Tibial nerve (tissue), 4 donors: ENCODE results near the gene PRKAG3.

Source experiments
- CTCF ChIP-seq, 5 experiments: fragments of 200-600 bp in 3 of 5; fragments of 450-650 bp in 2 of 5; sonication (generic) in 3 of 5; IDR thresholded peaks; one replicate each; pipeline ENCODE4 v1.5.1; 2016 to 2019; ENCODE audit warnings: antibody characterized with exemption in 5 of 5, mild to moderate bottlenecking in 3 of 5, moderate library complexity in 2 of 5
- EP300 ChIP-seq, 2 donors: sonication (generic); formaldehyde crosslinking; IDR thresholded peaks; one replicate each; pipeline ENCODE4 v1.6.1; 2017; ENCODE audit warnings: antibody characterized with exemption in 2 of 2, mild to moderate bottlenecking in 1 of 2
- POLR2A ChIP-seq, 2 donors: fragments of 450-650 bp; IDR thresholded peaks; one replicate each; pipeline ENCODE4 v1.6.1; 2017; ENCODE audit warnings: antibody characterized with exemption in 2 of 2, mild to moderate bottlenecking in 2 of 2, moderate library complexity in 2 of 2

DNA sequence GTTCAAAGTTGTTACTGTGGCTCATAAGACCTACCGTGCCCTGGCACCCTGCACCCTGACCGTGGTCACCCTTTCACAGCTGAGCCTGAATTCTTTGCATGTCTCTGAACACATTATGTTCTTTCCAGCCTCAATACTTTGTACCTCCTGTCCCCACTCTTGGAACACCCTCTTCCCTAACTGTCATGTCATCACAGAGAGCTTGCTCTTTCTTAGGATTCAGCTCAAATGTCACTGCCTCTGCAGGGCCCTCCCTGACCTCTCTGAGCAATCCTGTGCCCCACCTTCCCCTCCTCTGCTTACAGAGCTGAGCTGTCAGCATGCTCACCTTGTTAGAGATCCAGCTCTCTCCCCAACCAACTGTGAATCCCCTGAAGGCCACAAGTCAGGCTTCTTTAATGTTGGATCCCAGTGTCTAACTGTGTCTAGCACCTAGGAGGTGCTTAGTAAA lies 15.0 kb downstream of the PRKAG3 start:
- TF ChIP-seq CTCF (IDR thresholded peaks at IDR 0.05) (no peak), EP300 (IDR thresholded peaks at IDR 0.05) (no peak), POLR2A (IDR thresholded peaks at IDR 0.05) (no peak)
